K562 (cell line): Measurements from ENCODE around the gene CEP68. TPM values are rescaled to one million over a fixed set of nuclear protein-coding genes. Genes with fewer than 3 reads are reported as not detected.

Experiments
- BMI1 ChIP-seq: fragments of 150-350 bp; IDR thresholded peaks from 2 replicates; pipeline ENCODE4 v1.6.1; 2014; ENCODE audit warnings: low read length
- BRF2 ChIP-seq: IDR thresholded peaks from 3 replicates; pipeline ENCODE4 v1.6.1; 2011; ENCODE audit warnings: borderline replicate concordance, mild to moderate bottlenecking; ENCODE audit not compliant: insufficient read length, insufficient read depth
- C11orf30 ChIP-seq: fragments of 450-650 bp; IDR thresholded peaks from 2 replicates; pipeline ENCODE4 v1.6.1; 2016; ENCODE audit warnings: low read depth, mild to moderate bottlenecking
- CEBPB ChIP-seq: fragments of 450-650 bp; IDR thresholded peaks from 2 replicates; pipeline ENCODE4 v1.6.1; 2016; ENCODE audit warnings: missing genetic modification characterization, missing compliant biosample characterization
- ERF ChIP-seq: fragments of 450-650 bp; formaldehyde crosslinking; IDR thresholded peaks from 2 replicates; pipeline ENCODE4 v1.4.0; 2020; ENCODE audit warnings: mild to moderate bottlenecking, mixed read lengths
- FOXK2 ChIP-seq, 2 experiments: fragments of 450-650 bp; IDR thresholded peaks in 1 of 2; conservative IDR thresholded peaks in 1 of 2; 2 replicates each; pipeline ENCODE4 v1.6.1; 2016; ENCODE audit warnings: low read depth in 2 of 2, mild to moderate bottlenecking in 1 of 2
- FOXO4 ChIP-seq: fragments of 450-650 bp; formaldehyde crosslinking; IDR thresholded peaks from 2 replicates; pipeline ENCODE4 v1.4.0; 2020; ENCODE audit warnings: mild to moderate bottlenecking, moderate library complexity
- KLF10 ChIP-seq: fragments of 250-450 bp; sonication (Bioruptor Pico); IDR thresholded peaks from 2 replicates; pipeline ENCODE4 v1.6.1; 2021; ENCODE audit warnings: matching md5 sums
- LCOR ChIP-seq: sonication (generic); formaldehyde crosslinking; IDR thresholded peaks from 2 replicates; pipeline ENCODE4 v1.8.0; 2022; ENCODE audit warnings: mild to moderate bottlenecking, missing genetic modification reagents
- MCM7 ChIP-seq, 2 experiments: fragments of 450-650 bp; IDR thresholded peaks; 2 replicates each; pipeline ENCODE4 v1.6.1; 2016 to 2018
- MITF ChIP-seq: IDR thresholded peaks from 2 replicates; pipeline ENCODE4 v1.6.1; 2014; ENCODE audit warnings: antibody characterized with exemption
- MTA1 ChIP-seq: fragments of 450-650 bp; IDR thresholded peaks from 2 replicates; pipeline ENCODE4 v1.6.1; 2017; ENCODE audit warnings: borderline replicate concordance
- MTF1 ChIP-seq: fragments of 250-450 bp; sonication (Bioruptor Pico); IDR thresholded peaks from 2 replicates; pipeline ENCODE4 v1.9.0; 2021; ENCODE audit warnings: moderate library complexity, mild to moderate bottlenecking, inconsistent platforms, borderline replicate concordance
- MYNN ChIP-seq, 2 experiments: sonication (generic); formaldehyde crosslinking in 1 of 2; IDR thresholded peaks; 2 replicates each; pipeline versions ENCODE4 v1.5.0 to v1.6.1; 2016 to 2020; ENCODE audit warnings: antibody characterized with exemption in 1 of 2, missing genetic modification reagents in 1 of 2
- PREB ChIP-seq: sonication (generic); formaldehyde crosslinking; IDR thresholded peaks from 2 replicates; pipeline ENCODE4 v1.8.1; 2023; ENCODE audit warnings: mild to moderate bottlenecking, missing genetic modification reagents
- RBBP5 ChIP-seq: fragments of 200-600 bp; sonication (generic); IDR thresholded peaks from 2 replicates; pipeline ENCODE4 v1.6.1; 2012; ENCODE audit warnings: borderline replicate concordance, mild to moderate bottlenecking, low read length, control low read depth, inconsistent platforms; ENCODE audit not compliant: insufficient read depth, poor library complexity, severe bottlenecking
- ZFX ChIP-seq: sonication (generic); formaldehyde crosslinking; IDR thresholded peaks from 2 replicates; pipeline ENCODE4 v1.8.0; 2022; ENCODE audit warnings: mild to moderate bottlenecking, missing genetic modification reagents, moderate library complexity
- ZNF280A ChIP-seq: fragments of 450-650 bp; IDR thresholded peaks from 2 replicates; pipeline ENCODE4 v1.6.1; 2018; ENCODE audit warnings: mild to moderate bottlenecking, low read depth; ENCODE audit not compliant: partially characterized antibody
- ZNF584 ChIP-seq: fragments of 200-800 bp; sonication (Bioruptor generic); IDR thresholded peaks from 2 replicates; pipeline ENCODE4 v1.6.1; 2016; ENCODE audit warnings: low read depth, mild to moderate bottlenecking, missing genetic modification characterization, missing compliant biosample characterization
- ZNF780A ChIP-seq: fragments of 250-450 bp; sonication (Bioruptor Pico); IDR thresholded peaks from 2 replicates; pipeline ENCODE4 v1.5.0; 2021; ENCODE audit warnings: mild to moderate bottlenecking
- polyA plus RNA-seq, 8 experiments: library from polyadenylated mRNA; depleted of rRNA in 4 of 8; stranded (reverse) in 5 of 8; unstranded in 3 of 8; fragments of >200 nt; fragmentation: Nextera tagmentation in 2 of 8; fragmentation: Illumina TruSeq in 1 of 8; extraction: Ambion mirVana in 2 of 8; extraction: Trizol in 1 of 8; gene quantifications; 2 replicates each; pipeline versions ENCODE4 v1.2.1 to v1.2.3, GENCODE V29; 2011 to 2014; ENCODE audit warnings: inconsistent platforms in 1 of 8, missing spikeins in 1 of 8
- total RNA-seq, 7 experiments: library from RNA; depleted of rRNA in 6 of 7; stranded (reverse); fragments of >200 nt in 6 of 7; fragmentation: Illumina TruSeq in 2 of 7; extraction: Trizol in 2 of 7; gene quantifications; 2 replicates each; pipeline versions ENCODE4 v1.2.1 to v1.2.3, GENCODE V29; 2011 to 2021; ENCODE audit warnings: low replicate concordance in 1 of 7

The CEP68 gene
- total and polyA plus RNA-seq, 9 of the 15 experiments (the other 6 are each of a cell fraction or from before 2014, with no cell fraction given), result 1.4 to 8.5 (median 5.2) TPM

- TF ChIP-seq PREB (CRISPR knock-in tag) (no peak), BRF2 (no peak), FOXK2 (conservative IDR thresholded peaks at IDR 0.05 in 1 of 2, IDR thresholded peaks at IDR 0.05 in 1 of 2; ENCODE audit: low read depth in 2 of 2) (peak; percentile 34 to 48; a peak in 1 of 4 replicates), ZNF780A (CRISPR knock-in tag) (no peak), RBBP5 (no peak), ZNF280A (no peak), MTF1 (no peak), C11orf30 (no peak), ZFX (CRISPR knock-in tag) (peak; percentile 91), MCM7 (IDR thresholded peaks at IDR 0.05) (no peak), MTA1 (no peak), CEBPB (tag) (no peak), ERF (CRISPR knock-in tag) (0 out of 2 replicates have a peak, but pooled peaks have one; percentile 56), FOXO4 (CRISPR knock-in tag) (peak; percentile 63; the same call in 1 of the 2 replicates), MITF (no peak), ZNF584 (CRISPR knock-in tag) (no peak), MYNN (IDR thresholded peaks at IDR 0.05) (no peak; the same call in 1 of the 2 replicates), MYNN (CRISPR knock-in tag; IDR thresholded peaks at IDR 0.05) (no peak), KLF10 (no peak), LCOR (CRISPR knock-in tag) (peak; percentile 84; the same call in 1 of the 2 replicates), BMI1 (no peak)
Measured at GRCh38 chr2:65056215-65057053, at the start of gene CEP68 (continued).
